22Rv1 (cell line): ENCODE results near the gene PTPRD.

ENCODE experiments used
- H3K27ac ChIP-seq: fragments of 450-650 bp; 2 replicates; pipeline ENCODE4 v1.5.1; 2017
- ZFX ChIP-seq: fragments of 450-650 bp; IDR thresholded peaks from 2 replicates; pipeline ENCODE4 v1.6.1; 2017; ENCODE audit warnings: antibody characterized with exemption, borderline replicate concordance
- TF ChIP-seq, protein P1 (sequence below): fragments of 450-650 bp; IDR thresholded peaks from 2 replicates; pipeline ENCODE4 v1.5.1; 2017; ENCODE audit warnings: mild to moderate bottlenecking

The PTPRD gene

DNA sequence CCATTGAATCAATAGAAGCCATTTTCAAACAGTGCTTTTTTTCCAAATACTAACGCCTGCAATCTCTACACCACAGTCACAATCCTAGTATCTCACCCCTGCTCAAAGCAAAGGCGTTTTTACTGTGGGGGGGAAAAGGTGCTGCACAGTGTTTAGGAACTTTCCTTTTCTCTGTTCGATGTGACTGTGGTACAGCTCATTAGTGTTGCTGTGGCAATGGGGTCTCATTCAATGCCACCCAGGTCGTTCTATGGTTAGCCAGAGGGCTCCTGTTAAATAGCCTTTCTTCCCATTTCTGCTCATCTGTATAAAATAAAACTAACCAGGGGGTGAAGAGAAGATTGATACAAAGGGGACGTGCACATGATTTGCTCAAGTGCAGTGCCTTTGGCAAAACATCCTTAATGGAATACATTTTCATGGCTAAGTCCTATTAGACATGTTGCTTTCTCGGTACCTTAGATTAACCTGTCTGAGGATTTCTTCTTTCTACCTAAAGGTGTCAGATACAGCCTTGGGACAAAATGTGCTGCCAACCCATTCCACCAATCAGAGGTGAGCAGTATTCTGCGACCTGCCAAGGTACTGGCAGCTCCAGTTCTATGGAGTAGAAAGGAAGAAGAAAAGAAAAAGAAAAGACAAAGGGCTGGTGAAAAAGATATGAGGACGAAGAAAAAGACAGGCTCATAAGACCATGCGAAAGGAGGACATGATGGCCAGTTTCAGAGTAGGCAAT, 2161.8 kb downstream of the PTPRD start:
- no peak overlapping the region for H3K27ac ChIP-seq

DNA sequence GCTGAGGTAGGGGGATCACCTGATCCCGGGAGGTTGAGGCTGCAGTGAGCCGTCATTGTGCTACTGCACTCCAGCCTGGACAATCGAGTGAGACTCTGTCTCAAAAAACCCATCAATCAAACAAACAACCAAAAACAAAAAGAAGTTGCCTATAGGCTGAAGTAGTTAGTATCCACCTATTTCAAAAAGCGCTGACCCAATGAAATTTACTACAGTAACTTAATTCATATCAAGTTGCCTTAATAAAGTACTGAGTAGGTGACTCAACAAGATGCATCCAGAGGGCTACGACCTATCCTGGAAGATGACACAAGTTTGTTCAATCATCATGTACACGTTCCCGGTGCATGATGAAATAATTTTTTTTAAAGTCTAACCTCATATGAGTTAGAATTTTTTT, 2164.6 kb downstream of the PTPRD start:
- H3K27ac ChIP-seq = no peak overlapping the region
- TF ChIP-seq ZFX = no peak
- TF ChIP-seq, protein P1, sequence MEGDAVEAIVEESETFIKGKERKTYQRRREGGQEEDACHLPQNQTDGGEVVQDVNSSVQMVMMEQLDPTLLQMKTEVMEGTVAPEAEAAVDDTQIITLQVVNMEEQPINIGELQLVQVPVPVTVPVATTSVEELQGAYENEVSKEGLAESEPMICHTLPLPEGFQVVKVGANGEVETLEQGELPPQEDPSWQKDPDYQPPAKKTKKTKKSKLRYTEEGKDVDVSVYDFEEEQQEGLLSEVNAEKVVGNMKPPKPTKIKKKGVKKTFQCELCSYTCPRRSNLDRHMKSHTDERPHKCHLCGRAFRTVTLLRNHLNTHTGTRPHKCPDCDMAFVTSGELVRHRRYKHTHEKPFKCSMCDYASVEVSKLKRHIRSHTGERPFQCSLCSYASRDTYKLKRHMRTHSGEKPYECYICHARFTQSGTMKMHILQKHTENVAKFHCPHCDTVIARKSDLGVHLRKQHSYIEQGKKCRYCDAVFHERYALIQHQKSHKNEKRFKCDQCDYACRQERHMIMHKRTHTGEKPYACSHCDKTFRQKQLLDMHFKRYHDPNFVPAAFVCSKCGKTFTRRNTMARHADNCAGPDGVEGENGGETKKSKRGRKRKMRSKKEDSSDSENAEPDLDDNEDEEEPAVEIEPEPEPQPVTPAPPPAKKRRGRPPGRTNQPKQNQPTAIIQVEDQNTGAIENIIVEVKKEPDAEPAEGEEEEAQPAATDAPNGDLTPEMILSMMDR = no peak

More for the DNA sequence above, 2161.8 kb downstream of the PTPRD start:
- TF ChIP-seq, protein P1 = no peak
- TF ChIP-seq ZFX = no peak

DNA sequence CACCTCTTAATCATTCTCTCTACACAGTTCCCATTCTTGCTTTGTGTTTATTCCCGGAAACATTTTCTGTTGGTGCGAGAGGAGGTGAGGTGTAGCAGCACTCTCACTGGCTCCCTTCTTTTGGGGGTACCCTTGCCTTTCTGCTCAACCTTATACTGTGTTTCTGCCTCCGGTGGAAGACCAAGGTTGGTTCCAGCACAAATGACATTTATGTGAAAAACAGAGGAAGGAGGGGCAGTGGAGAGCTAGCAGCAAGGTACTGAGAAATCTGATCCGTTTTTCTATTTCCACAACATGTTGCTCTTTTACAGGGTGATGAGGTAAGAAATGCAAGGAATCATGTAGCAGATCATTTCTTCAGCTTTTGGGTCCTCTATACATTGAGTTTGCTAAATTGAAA, 2165.2 kb downstream of the PTPRD start:
- H3K27ac ChIP-seq = no peak overlapping the region
- TF ChIP-seq ZFX = no peak
- TF ChIP-seq, protein P1 = no peak

DNA sequence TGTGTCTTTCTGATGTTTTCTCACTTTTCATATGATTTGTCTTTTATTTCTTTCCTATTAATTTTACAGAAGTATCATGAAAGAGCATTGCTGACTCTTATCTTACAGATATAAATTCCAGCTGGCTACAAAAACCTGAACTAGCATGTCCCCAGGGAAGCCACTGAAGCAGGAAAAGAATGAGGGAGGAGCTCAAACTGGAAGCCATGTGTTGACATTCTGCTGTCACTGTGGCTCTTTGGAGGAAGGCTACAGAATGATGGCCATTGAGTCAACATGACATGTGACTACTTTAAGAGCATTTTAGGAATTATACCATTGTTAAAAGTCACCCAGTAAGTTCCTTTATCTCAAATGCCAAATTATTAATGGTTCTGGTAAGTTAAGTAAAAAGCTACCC, 2174.9 kb downstream of the PTPRD start:
- TF ChIP-seq ZFX = no peak
- TF ChIP-seq, protein P1 = no peak
- H3K27ac ChIP-seq = no peak overlapping the region

DNA sequence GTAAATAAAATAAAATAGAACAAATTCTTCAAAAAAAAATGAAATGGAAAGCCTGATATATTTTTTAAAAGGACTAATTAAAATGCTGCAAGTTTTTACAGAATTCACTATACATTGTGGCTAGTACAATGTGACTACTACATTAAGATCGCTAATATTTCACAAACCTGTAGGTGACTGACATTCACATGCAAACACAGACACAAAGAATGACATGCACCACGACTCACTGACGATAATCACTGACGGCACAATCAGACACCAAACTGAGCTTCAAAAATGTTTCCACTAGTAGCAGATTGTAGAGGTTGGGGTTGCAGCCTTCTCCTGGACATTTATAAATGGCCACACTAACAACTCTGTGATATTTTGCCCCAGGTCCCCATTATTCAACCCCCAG, 2175.5 kb downstream of the PTPRD start:
- H3K27ac ChIP-seq = no peak overlapping the region
- TF ChIP-seq ZFX = no peak
- TF ChIP-seq, protein P1 = no peak

DNA sequence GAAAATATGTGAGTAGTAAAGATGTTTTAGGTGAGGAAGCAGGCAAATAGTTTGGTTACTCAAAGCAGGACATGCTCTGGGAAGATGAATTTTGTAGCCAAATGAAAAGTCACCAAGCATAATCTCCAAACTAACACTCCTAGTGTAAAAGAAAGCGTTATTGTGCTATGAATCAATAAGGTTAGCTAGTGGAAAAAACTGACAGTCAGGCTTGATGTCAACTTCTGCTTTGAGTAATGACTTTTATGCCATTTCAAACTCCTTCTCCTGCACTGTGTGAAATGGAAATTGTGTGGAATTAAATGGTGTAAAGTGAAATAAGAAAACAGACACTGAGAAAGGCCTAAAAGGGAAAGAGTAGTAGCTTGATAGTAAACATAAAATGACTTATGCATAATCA, 2176.0 kb downstream of the PTPRD start:
- TF ChIP-seq, protein P1 = no peak
- TF ChIP-seq ZFX = no peak
- H3K27ac ChIP-seq = no peak overlapping the region

DNA sequence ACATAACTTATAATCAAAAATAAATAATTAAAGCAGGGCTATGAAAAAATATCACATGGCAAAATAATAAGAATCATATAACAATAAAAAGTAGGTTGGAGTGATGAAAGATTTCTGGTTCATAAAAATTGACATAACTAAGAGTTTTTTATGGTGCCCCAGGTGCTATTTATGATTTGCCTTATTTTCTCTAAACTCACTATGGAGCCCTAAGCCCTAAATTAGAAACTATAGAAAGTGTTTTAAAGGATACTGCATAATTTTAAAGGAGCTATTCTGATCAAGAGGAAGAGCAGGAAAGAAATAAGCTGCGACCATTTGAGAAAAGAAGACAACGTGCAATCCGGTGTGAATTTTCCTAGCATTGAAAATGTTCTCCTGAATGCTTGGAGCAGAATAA, 2178.2 kb downstream of the PTPRD start:
- H3K27ac ChIP-seq = no peak overlapping the region
- TF ChIP-seq, protein P1 = no peak
- TF ChIP-seq ZFX = no peak
